ENCODE measurements around the gene SORCS2.

SORCS2 gene

GRCh38 chr4:7268941-7269340, 76.6 kb downstream of the SORCS2 start:
- H3K27ac ChIP-seq (ENCODE audit: low read length), result no peak overlapping the region
- H2AFZ ChIP-seq (ENCODE audit: low read depth, low read length), result no peak overlapping the region
- DNase-seq (no peak), ATAC-seq (ENCODE audit: insufficient read depth, low read depth) (no peak)
- no peaks in the 10 kb centered on the region for H4K20me1 ChIP-seq (ENCODE audit: insufficient read depth, low read length)
- no peaks in the 10 kb centered on the region for H3K36me3 ChIP-seq (ENCODE audit: insufficient read depth, low read length)
- no peaks in the 10 kb centered on the region for H3K9me3 ChIP-seq (ENCODE audit: insufficient read depth, low read length, severe bottlenecking)
- H3K9ac ChIP-seq (ENCODE audit: low read depth, low read length), result no peak overlapping the region
- H3K79me2 ChIP-seq (ENCODE audit: insufficient read depth, low read length), result no peaks in the 10 kb centered on the region
- H3K4me1 ChIP-seq (ENCODE audit: insufficient read depth, low read length), result no peaks in the 10 kb centered on the region
- no peak overlapping the region for H3K4me2 ChIP-seq (ENCODE audit: insufficient read depth, low read length)
- TF ChIP-seq EZH2 (IDR thresholded peaks at IDR 0.05; ENCODE audit: borderline replicate concordance, low read depth, low read length, severe bottlenecking) (no peak), CTCF (IDR thresholded peaks at IDR 0.05; ENCODE audit: borderline replicate concordance, extremely low read depth, low read length, poor library complexity, severe bottlenecking) (no peak)
- no peak overlapping the region for H3K4me3 ChIP-seq (ENCODE audit: low read depth in 1 of 2, low read length in 2 of 2)
- H3K27me3 ChIP-seq (ENCODE audit: insufficient read depth, low read length, poor library complexity), result peaks cover 16% of the 10 kb centered on the region

- Histone ChIP-seq H3K9me3 (ENCODE audit: insufficient read depth, low read length, severe bottlenecking) (no peaks in the 10 kb centered on the region), H2AFZ (ENCODE audit: low read depth, low read length) (no peak overlapping the region), H3K4me2 (ENCODE audit: insufficient read depth, low read length) (no peak overlapping the region), H4K20me1 (ENCODE audit: insufficient read depth, low read length) (no peaks in the 10 kb centered on the region), H3K27ac (ENCODE audit: low read length) (no peak overlapping the region), H3K4me3 (ENCODE audit: low read depth in 1 of 2, low read length in 2 of 2) (no peak overlapping the region), H3K27me3 (ENCODE audit: insufficient read depth, low read length, poor library complexity) (peaks cover 16% of the 10 kb centered on the region), H3K79me2 (ENCODE audit: insufficient read depth, low read length) (no peaks in the 10 kb centered on the region), H3K9ac (ENCODE audit: low read depth, low read length) (no peak overlapping the region), H3K4me1 (ENCODE audit: insufficient read depth, low read length) (no peaks in the 10 kb centered on the region), H3K36me3 (ENCODE audit: insufficient read depth, low read length) (no peaks in the 10 kb centered on the region)
- no peak for ATAC-seq (ENCODE audit: insufficient read depth, low read depth)
- no peak for TF ChIP-seq EZH2 (IDR thresholded peaks at IDR 0.05; ENCODE audit: borderline replicate concordance, low read depth, low read length, severe bottlenecking)
- no peak for TF ChIP-seq CTCF (IDR thresholded peaks at IDR 0.05; ENCODE audit: borderline replicate concordance, extremely low read depth, low read length, poor library complexity, severe bottlenecking)
- no peak for DNase-seq
These were observed 77.8 kb downstream of the SORCS2 start for GRCh38 chr4:7270121-7270520.

GRCh38 chr4:7272404-7272803, 80.1 kb downstream of the SORCS2 start:
- H3K27me3 ChIP-seq (ENCODE audit: insufficient read depth, low read length, poor library complexity), result peaks cover 13% of the 10 kb centered on the region
- ATAC-seq (ENCODE audit: insufficient read depth, low read depth), result no peak
- TF ChIP-seq EZH2 (IDR thresholded peaks at IDR 0.05; ENCODE audit: borderline replicate concordance, low read depth, low read length, severe bottlenecking), result no peak
- no peak for TF ChIP-seq CTCF (IDR thresholded peaks at IDR 0.05; ENCODE audit: borderline replicate concordance, extremely low read depth, low read length, poor library complexity, severe bottlenecking)
- no peaks in the 10 kb centered on the region for H3K4me1 ChIP-seq (ENCODE audit: insufficient read depth, low read length)
- no peaks in the 10 kb centered on the region for H3K9me3 ChIP-seq (ENCODE audit: insufficient read depth, low read length, severe bottlenecking)
- no peak overlapping the region for H3K4me2 ChIP-seq (ENCODE audit: insufficient read depth, low read length)
- no peak overlapping the region for H3K27ac ChIP-seq (ENCODE audit: low read length)
- no peaks in the 10 kb centered on the region; the same call in 1 of the 2 replicates for H4K20me1 ChIP-seq (ENCODE audit: insufficient read depth, low read length)
- no peak overlapping the region for H3K9ac ChIP-seq (ENCODE audit: low read depth, low read length)
- no peaks in the 10 kb centered on the region for H3K79me2 ChIP-seq (ENCODE audit: insufficient read depth, low read length)
- no peak for DNase-seq
- no peaks in the 10 kb centered on the region for H3K36me3 ChIP-seq (ENCODE audit: insufficient read depth, low read length)
- no peak overlapping the region for H3K4me3 ChIP-seq (ENCODE audit: low read depth in 1 of 2, low read length in 2 of 2)
- no peak overlapping the region for H2AFZ ChIP-seq (ENCODE audit: low read depth, low read length)
